Smooth muscle cell (in vitro differentiated cells): ENCODE results near the gene AFDN. TPM values are rescaled to one million over a fixed set of nuclear protein-coding genes. Genes with fewer than 3 reads are reported as not detected.

Source experiments
- DNase-seq: peaks from one replicate; lab custom pipeline; 2025; ENCODE audit not compliant: unreplicated experiment; lab: John Stamatoyannopoulos, UW
- H2AFZ ChIP-seq: fragments of 200-600 bp; sonication (generic); 2 replicates; pipeline ENCODE4 v1.6.0; 2016; ENCODE audit warnings: antibody characterized with exemption, low read depth, mild to moderate bottlenecking
- H3F3A ChIP-seq: fragments of 200-600 bp; sonication (generic); 2 replicates; pipeline ENCODE4 v1.6.0; 2017; ENCODE audit warnings: antibody characterized with exemption, low read depth
- H3K27ac ChIP-seq: fragments of 200-600 bp; sonication (generic); 2 replicates; pipeline ENCODE4 v1.5.1; 2016; ENCODE audit warnings: low read depth, mild to moderate bottlenecking
- H3K27me3 ChIP-seq: fragments of 200-600 bp; sonication (generic); 2 replicates; pipeline ENCODE4 v1.6.1; 2016; ENCODE audit warnings: low read depth, mild to moderate bottlenecking
- H3K36me3 ChIP-seq: fragments of 200-600 bp; sonication (generic); 2 replicates; pipeline ENCODE4 v1.5.1; 2016; ENCODE audit warnings: low read depth
- H3K4me1 ChIP-seq: fragments of 200-600 bp; sonication (generic); 2 replicates; pipeline ENCODE4 v1.5.1; 2016; ENCODE audit warnings: low read depth
- H3K4me2 ChIP-seq: fragments of 200-600 bp; sonication (generic); 2 replicates; pipeline ENCODE4 v1.6.0; 2016; ENCODE audit warnings: mild to moderate bottlenecking
- H3K4me3 ChIP-seq: fragments of 200-600 bp; sonication (generic); 2 replicates; pipeline ENCODE4 v1.5.1; 2016; ENCODE audit warnings: mild to moderate bottlenecking
- H3K79me2 ChIP-seq: fragments of 200-600 bp; sonication (generic); 2 replicates; pipeline ENCODE4 v1.6.0; 2016; ENCODE audit warnings: low read depth, mild to moderate bottlenecking
- H3K9ac ChIP-seq: fragments of 200-600 bp; sonication (generic); 2 replicates; pipeline ENCODE4 v1.6.0; 2016; ENCODE audit warnings: low read depth
- H3K9me3 ChIP-seq: fragments of 200-600 bp; sonication (generic); replicated peaks from 2 replicates; pipeline ENCODE4 v1.5.1; 2016; ENCODE audit warnings: low read depth
- H4K20me1 ChIP-seq: fragments of 200-600 bp; sonication (generic); 2 replicates; pipeline ENCODE4 v1.6.0; 2016; ENCODE audit warnings: low read depth
- WGBS: methylation state at CpG from one replicate; pipeline ENCODE4 v1.1.7; 2016; ENCODE audit warnings: low lambda C conversion rate; 5-methylcytosine and 5-hydroxymethylcytosine counted together
- polyA plus RNA-seq: library from polyadenylated mRNA; unstranded; fragments of >200 nt; fragmentation: Nextera tagmentation; extraction: Ambion mirVana; gene quantifications from 2 replicates; pipeline ENCODE4 v1.2.1, GENCODE V29; 2016
- total RNA-seq: library from RNA; depleted of rRNA; stranded (reverse); fragments of >200 nt; gene quantifications from 2 replicates; pipeline ENCODE4 v1.2.3, GENCODE V29; 2014
- TF ChIP-seq, protein P1 (sequence below): fragments of 200-600 bp; sonication (generic); IDR thresholded peaks from 2 replicates; pipeline ENCODE4 v1.5.1; 2017; ENCODE audit warnings: borderline replicate concordance, mild to moderate bottlenecking, antibody characterized with exemption; ENCODE audit not compliant: insufficient read depth, poor library complexity, severe bottlenecking

The AFDN gene
- total and polyA plus RNA-seq, 2 experiments from 2014 or later, result 52.3 to 98.8 TPM

- no peaks in the 10 kb centered on the region for H3F3A ChIP-seq
- no peak overlapping the region for H2AFZ ChIP-seq
- H3K27me3 ChIP-seq, result no peaks in the 10 kb centered on the region
- peaks cover 3% of the 10 kb centered on the region for H4K20me1 ChIP-seq
- peaks cover 10% of the 10 kb centered on the region for H3K79me2 ChIP-seq
- H3K4me1 ChIP-seq, result no peaks in the 10 kb centered on the region
- 95% methylated on average over 3 of the region's 3 CpGs for WGBS
- no peak overlapping the region for H3K4me3 ChIP-seq
- no peak for DNase-seq
- H3K9ac ChIP-seq, result no peak overlapping the region
- TF ChIP-seq, protein P1, sequence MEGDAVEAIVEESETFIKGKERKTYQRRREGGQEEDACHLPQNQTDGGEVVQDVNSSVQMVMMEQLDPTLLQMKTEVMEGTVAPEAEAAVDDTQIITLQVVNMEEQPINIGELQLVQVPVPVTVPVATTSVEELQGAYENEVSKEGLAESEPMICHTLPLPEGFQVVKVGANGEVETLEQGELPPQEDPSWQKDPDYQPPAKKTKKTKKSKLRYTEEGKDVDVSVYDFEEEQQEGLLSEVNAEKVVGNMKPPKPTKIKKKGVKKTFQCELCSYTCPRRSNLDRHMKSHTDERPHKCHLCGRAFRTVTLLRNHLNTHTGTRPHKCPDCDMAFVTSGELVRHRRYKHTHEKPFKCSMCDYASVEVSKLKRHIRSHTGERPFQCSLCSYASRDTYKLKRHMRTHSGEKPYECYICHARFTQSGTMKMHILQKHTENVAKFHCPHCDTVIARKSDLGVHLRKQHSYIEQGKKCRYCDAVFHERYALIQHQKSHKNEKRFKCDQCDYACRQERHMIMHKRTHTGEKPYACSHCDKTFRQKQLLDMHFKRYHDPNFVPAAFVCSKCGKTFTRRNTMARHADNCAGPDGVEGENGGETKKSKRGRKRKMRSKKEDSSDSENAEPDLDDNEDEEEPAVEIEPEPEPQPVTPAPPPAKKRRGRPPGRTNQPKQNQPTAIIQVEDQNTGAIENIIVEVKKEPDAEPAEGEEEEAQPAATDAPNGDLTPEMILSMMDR, result peak; percentile 82
- no peak overlapping the region for H3K4me2 ChIP-seq
- no peaks in the 10 kb centered on the region for H3K9me3 ChIP-seq
- H3K36me3 ChIP-seq, result peaks cover 6% of the 10 kb centered on the region
- no peak overlapping the region for H3K27ac ChIP-seq
These were observed 72.1 kb downstream of the AFDN start for GRCh38 chr6:167898673-167899311.

DNA sequence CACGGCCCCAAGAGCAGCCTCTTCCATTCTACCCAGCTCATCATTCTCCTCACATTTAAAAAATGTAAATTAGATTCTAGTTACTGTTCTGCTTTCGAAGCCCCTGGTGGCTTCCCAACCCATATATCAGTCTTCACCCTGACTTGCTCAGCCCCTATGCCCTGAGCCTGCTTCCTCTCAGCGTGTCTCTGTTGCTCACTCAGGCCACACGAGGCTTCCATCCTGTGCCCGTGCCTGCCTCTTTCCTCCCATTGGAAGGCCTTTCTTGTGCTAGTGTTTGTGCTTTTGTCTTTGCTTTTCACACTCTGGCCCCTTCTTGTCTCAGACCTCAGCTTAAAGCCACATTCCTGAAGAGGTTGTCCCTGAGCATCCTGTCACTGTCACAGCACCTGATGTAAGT is 78.1 kb downstream of the AFDN start:
- no peaks in the 10 kb centered on the region for H3K9me3 ChIP-seq
- no peak overlapping the region for H3K27ac ChIP-seq
- peaks cover 6% of the 10 kb centered on the region for H3K36me3 ChIP-seq
- DNase-seq, result no peak
- no peak overlapping the region for H2AFZ ChIP-seq
- TF ChIP-seq, protein P1, result no peak
- H4K20me1 ChIP-seq, result no peaks in the 10 kb centered on the region
- WGBS, result 92% methylated on average over 5 of the region's 5 CpGs
- no peak overlapping the region for H3K9ac ChIP-seq
- no peaks in the 10 kb centered on the region for H3F3A ChIP-seq
- peaks cover 3% of the 10 kb centered on the region for H3K79me2 ChIP-seq
- no peaks in the 10 kb centered on the region for H3K4me1 ChIP-seq
- H3K27me3 ChIP-seq, result no peaks in the 10 kb centered on the region
- no peak overlapping the region for H3K4me2 ChIP-seq
- no peak overlapping the region for H3K4me3 ChIP-seq

DNA sequence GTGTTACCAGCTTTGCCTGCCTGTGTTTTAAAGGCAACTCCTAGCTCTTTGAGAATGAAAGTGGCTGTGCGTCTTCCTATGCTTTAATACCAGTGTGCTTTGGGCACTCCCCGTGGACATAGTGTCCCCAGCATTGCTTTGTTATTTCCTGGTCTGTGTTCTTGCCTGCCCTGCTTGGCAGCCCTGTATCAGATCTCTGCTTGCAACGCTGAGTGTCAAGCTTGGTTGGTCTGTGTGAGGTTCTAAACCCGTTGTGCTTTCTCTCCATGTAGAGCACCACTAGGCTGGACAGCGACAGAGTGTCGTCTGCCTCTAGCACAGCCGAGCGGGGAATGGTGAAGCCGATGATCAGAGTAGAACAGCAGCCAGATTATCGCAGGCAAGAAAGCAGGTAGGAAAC is 80.2 kb downstream of the AFDN start:
- Histone ChIP-seq H3K9me3 (no peaks in the 10 kb centered on the region), H3K4me1 (no peaks in the 10 kb centered on the region), H3F3A (no peaks in the 10 kb centered on the region), H3K36me3 (peaks cover 6% of the 10 kb centered on the region), H3K4me3 (no peak overlapping the region), H3K79me2 (peaks cover 3% of the 10 kb centered on the region), H4K20me1 (no peaks in the 10 kb centered on the region), H3K4me2 (no peak overlapping the region), H2AFZ (no peak overlapping the region), H3K27ac (no peak overlapping the region), H3K27me3 (no peaks in the 10 kb centered on the region), H3K9ac (no peak overlapping the region)
- TF ChIP-seq, protein P1, result no peak
- WGBS, result 78% methylated on average over 10 of the region's 10 CpGs
- no peak for DNase-seq
